Neural progenitor cell (in vitro differentiated cells): ENCODE data around the gene CERS1.

Source experiments
- EZH2 ChIP-seq: fragments of 200-600 bp; sonication (generic); IDR thresholded peaks from 2 replicates; pipeline ENCODE4 v1.6.1; 2017; ENCODE audit warnings: antibody characterized with exemption, mild to moderate bottlenecking, moderate library complexity
- EZH2phosphoT487 ChIP-seq: fragments of 200-600 bp; sonication (generic); IDR thresholded peaks from 2 replicates; pipeline ENCODE4 v1.6.1; 2017; ENCODE audit warnings: antibody characterized with exemption
- TF ChIP-seq, protein P1 (sequence below): fragments of 200-600 bp; sonication (generic); IDR thresholded peaks from 2 replicates; pipeline ENCODE4 v1.5.1; 2017; ENCODE audit warnings: antibody characterized with exemption, mild to moderate bottlenecking

DNA sequence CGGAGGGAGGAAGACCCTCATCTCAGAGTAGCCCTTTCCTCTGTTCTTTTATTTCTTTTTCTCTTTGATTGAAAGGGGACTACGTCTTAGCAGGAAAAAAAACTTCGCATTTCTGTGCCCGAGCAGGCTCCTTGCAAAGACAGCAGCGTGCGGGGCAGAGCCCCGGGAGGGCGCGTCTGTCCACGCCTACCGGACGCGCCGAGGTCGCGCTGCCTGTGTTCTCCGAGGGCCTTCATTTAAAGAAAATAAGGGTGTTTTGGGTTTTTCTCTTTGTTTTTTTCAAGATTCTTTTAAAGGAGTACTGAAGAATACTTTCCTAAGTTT lies 29.2 kb downstream of the CERS1 start:
- TF ChIP-seq, protein P1, sequence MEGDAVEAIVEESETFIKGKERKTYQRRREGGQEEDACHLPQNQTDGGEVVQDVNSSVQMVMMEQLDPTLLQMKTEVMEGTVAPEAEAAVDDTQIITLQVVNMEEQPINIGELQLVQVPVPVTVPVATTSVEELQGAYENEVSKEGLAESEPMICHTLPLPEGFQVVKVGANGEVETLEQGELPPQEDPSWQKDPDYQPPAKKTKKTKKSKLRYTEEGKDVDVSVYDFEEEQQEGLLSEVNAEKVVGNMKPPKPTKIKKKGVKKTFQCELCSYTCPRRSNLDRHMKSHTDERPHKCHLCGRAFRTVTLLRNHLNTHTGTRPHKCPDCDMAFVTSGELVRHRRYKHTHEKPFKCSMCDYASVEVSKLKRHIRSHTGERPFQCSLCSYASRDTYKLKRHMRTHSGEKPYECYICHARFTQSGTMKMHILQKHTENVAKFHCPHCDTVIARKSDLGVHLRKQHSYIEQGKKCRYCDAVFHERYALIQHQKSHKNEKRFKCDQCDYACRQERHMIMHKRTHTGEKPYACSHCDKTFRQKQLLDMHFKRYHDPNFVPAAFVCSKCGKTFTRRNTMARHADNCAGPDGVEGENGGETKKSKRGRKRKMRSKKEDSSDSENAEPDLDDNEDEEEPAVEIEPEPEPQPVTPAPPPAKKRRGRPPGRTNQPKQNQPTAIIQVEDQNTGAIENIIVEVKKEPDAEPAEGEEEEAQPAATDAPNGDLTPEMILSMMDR: no peak
- TF ChIP-seq EZH2phosphoT487: no peak
- TF ChIP-seq EZH2: no peak
